GM23338 (cell line): ENCODE data around the gene MPHOSPH9. TPM values are rescaled to one million over a fixed set of nuclear protein-coding genes. Genes with fewer than 3 reads are reported as not detected.

Experiments used
- ATAC-seq: fragments of 200-7000 bp; cut with Tn5 transposase; 3 replicates; pipeline ENCODE4 v1.9.1; 2020
- DNase-seq: peaks from one replicate; pipeline ENCODE4 v3.0.0-alpha.2; 2015; ENCODE audit warnings: low spot score
- H2AFZ ChIP-seq: fragments of 200-600 bp; sonication (generic); 2 replicates; pipeline ENCODE4 v1.8.0; 2016; ENCODE audit warnings: antibody characterized with exemption, mild to moderate bottlenecking, moderate library complexity
- H3F3A ChIP-seq: fragments of 200-600 bp; sonication (generic); replicated peaks from 2 replicates; pipeline ENCODE4 v1.8.0; 2017; ENCODE audit warnings: antibody characterized with exemption, mixed run types, low read depth
- H3K27ac ChIP-seq: fragments of 200-600 bp; sonication (generic); 2 replicates; pipeline ENCODE4 v1.6.1; 2016; ENCODE audit warnings: low read depth
- H3K27me3 ChIP-seq: fragments of 200-600 bp; sonication (generic); 2 replicates; pipeline ENCODE4 v1.8.0; 2016; ENCODE audit warnings: mild to moderate bottlenecking, mixed run types, moderate library complexity; ENCODE audit not compliant: insufficient read depth
- H3K36me3 ChIP-seq: fragments of 200-600 bp; sonication (generic); 2 replicates; pipeline ENCODE4 v1.8.0; 2016; ENCODE audit warnings: mild to moderate bottlenecking; ENCODE audit not compliant: insufficient read depth
- H3K4me1 ChIP-seq: fragments of 200-600 bp; sonication (generic); 2 replicates; pipeline ENCODE4 v1.8.0; 2016; ENCODE audit warnings: mild to moderate bottlenecking, moderate library complexity; ENCODE audit not compliant: insufficient read depth
- H3K4me2 ChIP-seq: fragments of 200-600 bp; sonication (generic); 2 replicates; pipeline ENCODE4 v1.7.1; 2017; ENCODE audit warnings: mixed run types
- H3K4me3 ChIP-seq: fragments of 200-600 bp; sonication (generic); 2 replicates; pipeline ENCODE4 v1.6.1; 2016; ENCODE audit warnings: mixed run types
- H3K79me2 ChIP-seq: fragments of 200-600 bp; sonication (generic); replicated peaks from 2 replicates; pipeline ENCODE4 v1.8.0; 2017; ENCODE audit warnings: mild to moderate bottlenecking; ENCODE audit not compliant: insufficient read depth
- H3K9me2 ChIP-seq: fragments of 200-600 bp; sonication (generic); 2 replicates; pipeline ENCODE4 v1.8.0; 2017; ENCODE audit not compliant: insufficient read depth
- H4K20me1 ChIP-seq: fragments of 200-600 bp; sonication (generic); replicated peaks from 2 replicates; pipeline ENCODE4 v1.8.0; 2017; ENCODE audit warnings: mild to moderate bottlenecking; ENCODE audit not compliant: insufficient read depth
- H3K27ac Mint-ChIP-seq: 2 replicates; pipeline ENCODE4 v1.8.0; 2020; ENCODE audit warnings: inconsistent platforms, mild to moderate bottlenecking, moderate library complexity, mixed read lengths
- H3K27me3 Mint-ChIP-seq: 3 replicates; pipeline ENCODE4 v1.8.0; 2022; ENCODE audit warnings: low read depth, mild to moderate bottlenecking, moderate library complexity, mixed read lengths, inconsistent platforms; ENCODE audit not compliant: insufficient read depth, poor library complexity
- H3K36me3 Mint-ChIP-seq: 3 replicates; pipeline ENCODE4 v1.8.0; 2021; ENCODE audit warnings: low read depth, mild to moderate bottlenecking, inconsistent platforms, moderate library complexity, mixed read lengths
- H3K4me1 Mint-ChIP-seq: 3 replicates; pipeline ENCODE4 v1.8.0; 2020; ENCODE audit warnings: mild to moderate bottlenecking, inconsistent platforms, mixed read lengths
- H3K4me3 Mint-ChIP-seq: 3 replicates; pipeline ENCODE4 v1.8.0; 2021; ENCODE audit warnings: moderate library complexity, mild to moderate bottlenecking, inconsistent platforms, mixed read lengths
- H3K9me3 Mint-ChIP-seq: 3 replicates; pipeline ENCODE4 v1.8.0; 2020; ENCODE audit warnings: moderate library complexity, mild to moderate bottlenecking, inconsistent platforms, mixed read lengths
- CREB1 ChIP-seq: fragments of 250-450 bp; sonication (Bioruptor Pico); IDR thresholded peaks from 2 replicates; pipeline ENCODE4 v1.5.0; 2020; ENCODE audit warnings: low read depth, mild to moderate bottlenecking, moderate library complexity
- EZH2 ChIP-seq: fragments of 200-600 bp; sonication (generic); IDR thresholded peaks from one replicate; pipeline ENCODE4 v1.8.0; 2017; ENCODE audit warnings: antibody characterized with exemption, mild to moderate bottlenecking, low read depth; ENCODE audit not compliant: unreplicated experiment
- EZH2phosphoT487 ChIP-seq: fragments of 200-600 bp; sonication (generic); IDR thresholded peaks from one replicate; pipeline ENCODE4 v1.8.1; 2018; ENCODE audit warnings: antibody characterized with exemption; ENCODE audit not compliant: unreplicated experiment
- JUNB ChIP-seq: IDR thresholded peaks from one replicate; pipeline ENCODE4 v1.6.1; 2016; ENCODE audit warnings: antibody characterized with exemption; ENCODE audit not compliant: unreplicated experiment
- NANOG ChIP-seq: IDR thresholded peaks from 2 replicates; pipeline ENCODE4 v1.6.1; 2016; ENCODE audit warnings: antibody characterized with exemption, borderline replicate concordance
- POLR2AphosphoS5 ChIP-seq: IDR thresholded peaks from 2 replicates; pipeline ENCODE4 v1.6.1; 2016; ENCODE audit warnings: antibody characterized with exemption, low read depth
- STAT1 ChIP-seq: IDR thresholded peaks from one replicate; pipeline ENCODE4 v1.6.1; 2016; ENCODE audit warnings: antibody characterized with exemption; ENCODE audit not compliant: unreplicated experiment
- ZNF114 ChIP-seq: fragments of 250-450 bp; sonication (Bioruptor Pico); IDR thresholded peaks from 2 replicates; pipeline ENCODE4 v1.5.0; 2020; ENCODE audit warnings: mild to moderate bottlenecking, moderate library complexity
- ZNF331 ChIP-seq: fragments of 250-450 bp; sonication (Bioruptor Pico); IDR thresholded peaks from 2 replicates; pipeline ENCODE4 v1.5.0; 2020; ENCODE audit warnings: low read depth, mild to moderate bottlenecking, moderate library complexity
- polyA plus RNA-seq: library from polyadenylated mRNA; unstranded; fragments of >200 nt; fragmentation: Nextera tagmentation; extraction: Ambion mirVana; gene quantifications from 2 replicates; pipeline ENCODE4 v1.2.1, GENCODE V29; 2016
- total RNA-seq: library from RNA; depleted of rRNA; stranded (reverse); fragments of >200 nt; shearing (Covaris generic); gene quantifications from 2 replicates; pipeline ENCODE4 v1.2.3, GENCODE V29; 2014
- TF ChIP-seq, protein P1 (sequence below), 2 experiments: fragments of 200-600 bp in 1 of 2; sonication (generic) in 1 of 2; conservative IDR thresholded peaks; 2 replicates each; pipeline versions ENCODE4 v1.5.1 to v1.6.1; 2016 to 2017; ENCODE audit warnings: antibody characterized with exemption in 2 of 2, low read depth in 2 of 2, mild to moderate bottlenecking in 2 of 2, moderate library complexity in 1 of 2
- TF ChIP-seq, protein P2 (sequence below): IDR thresholded peaks from one replicate; pipeline ENCODE4 v1.6.1; 2018; ENCODE audit warnings: antibody characterized with exemption; ENCODE audit not compliant: unreplicated experiment
- TF ChIP-seq, protein P3 (sequence below): IDR thresholded peaks from 2 replicates; pipeline ENCODE4 v1.6.1; 2016; ENCODE audit warnings: antibody characterized with exemption
- TF ChIP-seq, protein P4 (sequence below): fragments of 250-450 bp; sonication (Bioruptor Pico); IDR thresholded peaks from 2 replicates; pipeline ENCODE4 v1.5.0; 2020; ENCODE audit warnings: mild to moderate bottlenecking, moderate library complexity

The MPHOSPH9 gene
- total and polyA plus RNA-seq, 2 experiments from 2014 or later = 30.5 to 77.9 TPM

DNA sequence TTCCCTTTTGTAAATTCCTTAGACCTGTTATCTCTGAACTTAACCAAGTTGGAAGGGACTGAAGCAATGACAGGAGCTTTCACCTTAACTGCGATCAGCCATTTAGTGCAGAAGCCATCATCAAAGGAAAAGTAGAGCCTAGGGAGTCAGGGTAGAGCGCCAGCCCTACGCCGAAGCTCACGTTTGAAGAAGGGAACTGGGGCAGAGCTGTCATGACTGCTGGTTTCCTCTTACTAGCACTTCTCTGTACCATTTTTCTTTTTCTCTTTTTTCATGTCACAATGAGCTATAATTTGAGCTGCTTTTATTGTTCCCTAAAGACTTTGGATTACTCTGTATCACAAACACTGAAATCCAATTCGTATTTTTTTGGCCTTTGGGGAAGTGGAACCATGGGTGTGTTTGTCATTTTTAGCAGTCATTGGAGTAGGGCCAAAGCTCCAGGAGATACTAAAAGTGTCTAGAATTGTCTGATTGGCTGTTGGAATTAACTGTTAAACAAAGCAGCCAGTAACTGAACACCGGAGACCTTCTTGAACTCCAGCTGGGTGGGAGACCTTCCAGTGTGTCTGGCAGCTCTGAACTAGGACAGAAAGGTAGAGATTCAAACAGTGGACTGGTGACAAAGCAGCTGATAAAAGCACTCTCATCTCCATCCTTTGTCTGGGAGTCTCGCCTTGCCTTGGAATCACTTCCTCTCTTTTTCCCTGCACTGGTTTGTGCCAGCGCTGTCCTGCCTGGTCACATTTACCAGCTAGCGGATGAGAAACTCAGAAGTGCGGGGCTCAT lies 9.4 kb upstream of the MPHOSPH9 start:
- Histone ChIP-seq H3K4me2 (no peak overlapping the region), H3K27ac (no peak overlapping the region), H3K27me3 (no peaks in the 10 kb centered on the region), H3K79me2 (peaks cover 40% of the 10 kb centered on the region), H3K9me2 (0 out of 2 replicates have a peak, but pooled peaks cover under 1% of the 10 kb centered on the region), H3K36me3 (no peaks in the 10 kb centered on the region), H3F3A (peaks cover 5% of the 10 kb centered on the region; the same call in 1 of the 2 replicates), H3K4me3 (no peak overlapping the region), H4K20me1 (peaks cover 10% of the 10 kb centered on the region), H2AFZ (no peak overlapping the region), H3K4me1 (no peaks in the 10 kb centered on the region; the same call in 1 of the 2 replicates)
- TF ChIP-seq, protein P1, sequence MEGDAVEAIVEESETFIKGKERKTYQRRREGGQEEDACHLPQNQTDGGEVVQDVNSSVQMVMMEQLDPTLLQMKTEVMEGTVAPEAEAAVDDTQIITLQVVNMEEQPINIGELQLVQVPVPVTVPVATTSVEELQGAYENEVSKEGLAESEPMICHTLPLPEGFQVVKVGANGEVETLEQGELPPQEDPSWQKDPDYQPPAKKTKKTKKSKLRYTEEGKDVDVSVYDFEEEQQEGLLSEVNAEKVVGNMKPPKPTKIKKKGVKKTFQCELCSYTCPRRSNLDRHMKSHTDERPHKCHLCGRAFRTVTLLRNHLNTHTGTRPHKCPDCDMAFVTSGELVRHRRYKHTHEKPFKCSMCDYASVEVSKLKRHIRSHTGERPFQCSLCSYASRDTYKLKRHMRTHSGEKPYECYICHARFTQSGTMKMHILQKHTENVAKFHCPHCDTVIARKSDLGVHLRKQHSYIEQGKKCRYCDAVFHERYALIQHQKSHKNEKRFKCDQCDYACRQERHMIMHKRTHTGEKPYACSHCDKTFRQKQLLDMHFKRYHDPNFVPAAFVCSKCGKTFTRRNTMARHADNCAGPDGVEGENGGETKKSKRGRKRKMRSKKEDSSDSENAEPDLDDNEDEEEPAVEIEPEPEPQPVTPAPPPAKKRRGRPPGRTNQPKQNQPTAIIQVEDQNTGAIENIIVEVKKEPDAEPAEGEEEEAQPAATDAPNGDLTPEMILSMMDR (conservative IDR thresholded peaks at IDR 0.05; ENCODE audit: low read depth in 2 of 2) = no peak
- TF ChIP-seq ZNF114 (CRISPR knock-in tag) (no peak), ZNF331 (CRISPR knock-in tag) (no peak), EZH2phosphoT487 (no peak), JUNB (no peak), CREB1 (CRISPR knock-in tag) (no peak), STAT1 (no peak), NANOG (no peak), POLR2AphosphoS5 (no peak), EZH2 (no peak)
- TF ChIP-seq, protein P2, sequence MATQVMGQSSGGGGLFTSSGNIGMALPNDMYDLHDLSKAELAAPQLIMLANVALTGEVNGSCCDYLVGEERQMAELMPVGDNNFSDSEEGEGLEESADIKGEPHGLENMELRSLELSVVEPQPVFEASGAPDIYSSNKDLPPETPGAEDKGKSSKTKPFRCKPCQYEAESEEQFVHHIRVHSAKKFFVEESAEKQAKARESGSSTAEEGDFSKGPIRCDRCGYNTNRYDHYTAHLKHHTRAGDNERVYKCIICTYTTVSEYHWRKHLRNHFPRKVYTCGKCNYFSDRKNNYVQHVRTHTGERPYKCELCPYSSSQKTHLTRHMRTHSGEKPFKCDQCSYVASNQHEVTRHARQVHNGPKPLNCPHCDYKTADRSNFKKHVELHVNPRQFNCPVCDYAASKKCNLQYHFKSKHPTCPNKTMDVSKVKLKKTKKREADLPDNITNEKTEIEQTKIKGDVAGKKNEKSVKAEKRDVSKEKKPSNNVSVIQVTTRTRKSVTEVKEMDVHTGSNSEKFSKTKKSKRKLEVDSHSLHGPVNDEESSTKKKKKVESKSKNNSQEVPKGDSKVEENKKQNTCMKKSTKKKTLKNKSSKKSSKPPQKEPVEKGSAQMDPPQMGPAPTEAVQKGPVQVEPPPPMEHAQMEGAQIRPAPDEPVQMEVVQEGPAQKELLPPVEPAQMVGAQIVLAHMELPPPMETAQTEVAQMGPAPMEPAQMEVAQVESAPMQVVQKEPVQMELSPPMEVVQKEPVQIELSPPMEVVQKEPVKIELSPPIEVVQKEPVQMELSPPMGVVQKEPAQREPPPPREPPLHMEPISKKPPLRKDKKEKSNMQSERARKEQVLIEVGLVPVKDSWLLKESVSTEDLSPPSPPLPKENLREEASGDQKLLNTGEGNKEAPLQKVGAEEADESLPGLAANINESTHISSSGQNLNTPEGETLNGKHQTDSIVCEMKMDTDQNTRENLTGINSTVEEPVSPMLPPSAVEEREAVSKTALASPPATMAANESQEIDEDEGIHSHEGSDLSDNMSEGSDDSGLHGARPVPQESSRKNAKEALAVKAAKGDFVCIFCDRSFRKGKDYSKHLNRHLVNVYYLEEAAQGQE = no peak
- TF ChIP-seq, protein P3, sequence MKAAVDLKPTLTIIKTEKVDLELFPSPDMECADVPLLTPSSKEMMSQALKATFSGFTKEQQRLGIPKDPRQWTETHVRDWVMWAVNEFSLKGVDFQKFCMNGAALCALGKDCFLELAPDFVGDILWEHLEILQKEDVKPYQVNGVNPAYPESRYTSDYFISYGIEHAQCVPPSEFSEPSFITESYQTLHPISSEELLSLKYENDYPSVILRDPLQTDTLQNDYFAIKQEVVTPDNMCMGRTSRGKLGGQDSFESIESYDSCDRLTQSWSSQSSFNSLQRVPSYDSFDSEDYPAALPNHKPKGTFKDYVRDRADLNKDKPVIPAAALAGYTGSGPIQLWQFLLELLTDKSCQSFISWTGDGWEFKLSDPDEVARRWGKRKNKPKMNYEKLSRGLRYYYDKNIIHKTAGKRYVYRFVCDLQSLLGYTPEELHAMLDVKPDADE = no peak
- TF ChIP-seq, protein P4, sequence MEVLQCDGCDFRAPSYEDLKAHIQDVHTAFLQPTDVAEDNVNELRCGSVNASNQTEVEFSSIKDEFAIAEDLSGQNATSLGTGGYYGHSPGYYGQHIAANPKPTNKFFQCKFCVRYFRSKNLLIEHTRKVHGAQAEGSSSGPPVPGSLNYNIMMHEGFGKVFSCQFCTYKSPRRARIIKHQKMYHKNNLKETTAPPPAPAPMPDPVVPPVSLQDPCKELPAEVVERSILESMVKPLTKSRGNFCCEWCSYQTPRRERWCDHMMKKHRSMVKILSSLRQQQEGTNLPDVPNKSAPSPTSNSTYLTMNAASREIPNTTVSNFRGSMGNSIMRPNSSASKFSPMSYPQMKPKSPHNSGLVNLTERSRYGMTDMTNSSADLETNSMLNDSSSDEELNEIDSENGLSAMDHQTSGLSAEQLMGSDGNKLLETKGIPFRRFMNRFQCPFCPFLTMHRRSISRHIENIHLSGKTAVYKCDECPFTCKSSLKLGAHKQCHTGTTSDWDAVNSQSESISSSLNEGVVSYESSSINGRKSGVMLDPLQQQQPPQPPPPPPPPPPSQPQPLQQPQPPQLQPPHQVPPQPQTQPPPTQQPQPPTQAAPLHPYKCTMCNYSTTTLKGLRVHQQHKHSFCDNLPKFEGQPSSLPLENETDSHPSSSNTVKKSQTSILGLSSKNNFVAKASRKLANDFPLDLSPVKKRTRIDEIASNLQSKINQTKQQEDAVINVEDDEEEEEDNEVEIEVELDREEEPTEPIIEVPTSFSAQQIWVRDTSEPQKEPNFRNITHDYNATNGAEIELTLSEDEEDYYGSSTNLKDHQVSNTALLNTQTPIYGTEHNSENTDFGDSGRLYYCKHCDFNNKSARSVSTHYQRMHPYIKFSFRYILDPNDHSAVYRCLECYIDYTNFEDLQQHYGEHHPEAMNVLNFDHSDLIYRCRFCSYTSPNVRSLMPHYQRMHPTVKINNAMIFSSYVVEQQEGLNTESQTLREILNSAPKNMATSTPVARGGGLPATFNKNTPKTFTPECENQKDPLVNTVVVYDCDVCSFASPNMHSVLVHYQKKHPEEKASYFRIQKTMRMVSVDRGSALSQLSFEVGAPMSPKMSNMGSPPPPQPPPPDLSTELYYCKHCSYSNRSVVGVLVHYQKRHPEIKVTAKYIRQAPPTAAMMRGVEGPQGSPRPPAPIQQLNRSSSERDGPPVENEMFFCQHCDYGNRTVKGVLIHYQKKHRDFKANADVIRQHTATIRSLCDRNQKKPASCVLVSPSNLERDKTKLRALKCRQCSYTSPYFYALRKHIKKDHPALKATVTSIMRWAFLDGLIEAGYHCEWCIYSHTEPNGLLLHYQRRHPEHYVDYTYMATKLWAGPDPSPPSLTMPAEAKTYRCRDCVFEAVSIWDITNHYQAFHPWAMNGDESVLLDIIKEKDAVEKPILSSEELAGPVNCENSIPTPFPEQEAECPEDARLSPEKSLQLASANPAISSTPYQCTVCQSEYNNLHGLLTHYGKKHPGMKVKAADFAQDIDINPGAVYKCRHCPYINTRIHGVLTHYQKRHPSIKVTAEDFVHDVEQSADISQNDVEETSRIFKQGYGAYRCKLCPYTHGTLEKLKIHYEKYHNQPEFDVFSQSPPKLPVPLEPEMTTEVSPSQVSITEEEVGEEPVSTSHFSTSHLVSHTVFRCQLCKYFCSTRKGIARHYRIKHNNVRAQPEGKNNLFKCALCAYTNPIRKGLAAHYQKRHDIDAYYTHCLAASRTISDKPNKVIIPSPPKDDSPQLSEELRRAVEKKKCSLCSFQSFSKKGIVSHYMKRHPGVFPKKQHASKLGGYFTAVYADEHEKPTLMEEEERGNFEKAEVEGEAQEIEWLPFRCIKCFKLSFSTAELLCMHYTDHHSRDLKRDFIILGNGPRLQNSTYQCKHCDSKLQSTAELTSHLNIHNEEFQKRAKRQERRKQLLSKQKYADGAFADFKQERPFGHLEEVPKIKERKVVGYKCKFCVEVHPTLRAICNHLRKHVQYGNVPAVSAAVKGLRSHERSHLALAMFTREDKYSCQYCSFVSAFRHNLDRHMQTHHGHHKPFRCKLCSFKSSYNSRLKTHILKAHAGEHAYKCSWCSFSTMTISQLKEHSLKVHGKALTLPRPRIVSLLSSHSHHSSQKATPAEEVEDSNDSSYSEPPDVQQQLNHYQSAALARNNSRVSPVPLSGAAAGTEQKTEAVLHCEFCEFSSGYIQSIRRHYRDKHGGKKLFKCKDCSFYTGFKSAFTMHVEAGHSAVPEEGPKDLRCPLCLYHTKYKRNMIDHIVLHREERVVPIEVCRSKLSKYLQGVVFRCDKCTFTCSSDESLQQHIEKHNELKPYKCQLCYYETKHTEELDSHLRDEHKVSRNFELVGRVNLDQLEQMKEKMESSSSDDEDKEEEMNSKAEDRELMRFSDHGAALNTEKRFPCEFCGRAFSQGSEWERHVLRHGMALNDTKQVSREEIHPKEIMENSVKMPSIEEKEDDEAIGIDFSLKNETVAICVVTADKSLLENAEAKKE (CRISPR knock-in tag) = no peak
- DNase-seq (no peak), ATAC-seq (no peak)
- no peaks in the 10 kb centered on the region for H3K27me3 Mint-ChIP-seq
- no peak overlapping the region; the same call in 2 of the 3 replicates for H3K4me3 Mint-ChIP-seq
- H3K4me1 Mint-ChIP-seq = no peaks in the 10 kb centered on the region
- H3K9me3 Mint-ChIP-seq = peaks cover 14% of the 10 kb centered on the region; the same call in 2 of the 3 replicates
- H3K27ac Mint-ChIP-seq = no peak overlapping the region
- H3K36me3 Mint-ChIP-seq = peaks cover 39% of the 10 kb centered on the region
